Tibial nerve (tissue), 4 donors: ENCODE measurements around the gene IL1R2. TPM values are rescaled to one million over a fixed set of nuclear protein-coding genes. Genes with fewer than 3 reads are reported as not detected.

Experiments
- DNase-seq, 2 donors: peaks; one replicate each; pipeline ENCODE4 v3.0.0-alpha.2; 2019; ENCODE audit warnings: low spot score in 2 of 2
- H3K27ac ChIP-seq, 4 donors: fragments of 200-600 bp; sonication (generic) in 3 of 4; one replicate each; pipeline ENCODE4 v1.5.1; 2017 to 2019; ENCODE audit warnings: mild to moderate bottlenecking in 1 of 4
- H3K27me3 ChIP-seq, 2 donors: fragments of 200-600 bp; sonication (generic) in 1 of 2; one replicate each; pipeline versions ENCODE4 v1.5.1 to v1.6.0; 2017 to 2019
- H3K36me3 ChIP-seq, 3 donors: fragments of 200-600 bp; sonication (generic); one replicate each; pipeline ENCODE4 v1.5.1; 2018 to 2019
- H3K4me1 ChIP-seq, 4 donors: fragments of 200-600 bp; sonication (generic) in 3 of 4; one replicate each; pipeline ENCODE4 v1.5.1; 2017 to 2019
- H3K4me3 ChIP-seq, 4 donors: fragments of 200-600 bp; sonication (generic) in 3 of 4; one replicate each; pipeline ENCODE4 v1.5.1; 2017 to 2019; ENCODE audit warnings: mild to moderate bottlenecking in 1 of 4, moderate library complexity in 1 of 4
- H3K9me3 ChIP-seq, 4 donors: fragments of 200-600 bp; sonication (generic) in 3 of 4; one replicate each; pipeline ENCODE4 v1.5.1; 2017 to 2019
- CTCF ChIP-seq, 5 experiments: fragments of 200-600 bp in 3 of 5; fragments of 450-650 bp in 2 of 5; sonication (generic) in 3 of 5; IDR thresholded peaks; one replicate each; pipeline ENCODE4 v1.5.1; 2016 to 2019; ENCODE audit warnings: antibody characterized with exemption in 5 of 5, mild to moderate bottlenecking in 3 of 5, moderate library complexity in 2 of 5
- EP300 ChIP-seq, 2 donors: sonication (generic); formaldehyde crosslinking; IDR thresholded peaks; one replicate each; pipeline ENCODE4 v1.6.1; 2017; ENCODE audit warnings: antibody characterized with exemption in 2 of 2, mild to moderate bottlenecking in 1 of 2
- POLR2A ChIP-seq, 2 donors: fragments of 450-650 bp; IDR thresholded peaks; one replicate each; pipeline ENCODE4 v1.6.1; 2017; ENCODE audit warnings: antibody characterized with exemption in 2 of 2, mild to moderate bottlenecking in 2 of 2, moderate library complexity in 2 of 2
- WGBS, 2 donors: methylation state at CpG; one replicate each; pipeline ENCODE4 v1.1.5; 2018; 5-methylcytosine and 5-hydroxymethylcytosine counted together
- total RNA-seq, 4 donors: library from RNA; depleted of rRNA; stranded (reverse); fragments of >200 nt; gene quantifications; one replicate each; pipeline ENCODE4 v1.1.0, GENCODE V29; 2016

The IL1R2 gene
- total RNA-seq, 4 donors from 2014 or later: 3.6 to 17.7 (median 7.5) TPM

DNA sequence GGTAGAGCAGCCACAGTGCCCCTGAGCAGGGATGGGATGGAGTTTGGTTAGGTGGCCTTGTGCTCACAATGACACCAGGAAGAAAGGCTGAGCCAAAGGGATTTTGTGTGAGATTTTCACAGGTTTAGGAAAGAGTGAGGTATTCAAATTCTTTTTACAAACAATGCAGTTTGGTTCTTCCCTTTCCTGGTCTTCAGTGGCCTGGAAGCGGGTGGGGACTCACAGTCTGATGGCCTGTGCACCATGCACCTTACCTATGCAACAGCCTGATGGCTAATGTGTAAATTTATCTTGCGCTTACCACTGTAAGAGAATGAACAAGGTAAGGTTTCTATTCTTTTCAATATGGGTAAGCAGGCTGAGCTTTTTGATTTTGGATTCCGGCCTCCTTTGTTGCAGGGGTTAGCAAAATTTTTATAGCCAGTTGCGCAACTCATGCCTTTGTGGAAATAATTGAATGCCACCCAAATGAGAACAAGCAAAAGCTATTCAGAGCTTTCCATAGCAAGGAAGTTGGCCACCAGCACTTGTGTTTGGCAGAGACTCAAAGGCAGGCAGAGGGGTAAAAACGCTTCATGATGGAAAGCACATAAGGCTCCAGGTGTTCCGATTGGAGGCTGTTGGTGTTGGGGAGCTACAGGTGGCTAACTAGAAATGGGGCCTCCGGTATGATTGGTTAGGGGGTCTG, 23.8 kb upstream of the IL1R2 start:
- Histone ChIP-seq H3K9me3 (peaks cover 0 to 15% (median 0%) of the 10 kb centered on the region in 4 donors), H3K4me3 (no peak overlapping the region), H3K27ac (peak overlapping the region in 1 of 4 donors; percentile 3), H3K27me3 (peaks cover 0 to 4% of the 10 kb centered on the region in 2 donors), H3K36me3 (no peaks in the 10 kb centered on the region), H3K4me1 (peaks cover 0 to 17% (median 4%) of the 10 kb centered on the region in 4 donors)
- WGBS, 2 donors: 54 to 55% methylated on average over 7 of the region's 7 CpGs
- peak in 1 of 2 donors; percentile 59 for DNase-seq
- TF ChIP-seq POLR2A (IDR thresholded peaks at IDR 0.05) (no peak), CTCF (IDR thresholded peaks at IDR 0.05) (no peak), EP300 (IDR thresholded peaks at IDR 0.05) (peak in 1 of 2 donors; percentile 43)

DNA sequence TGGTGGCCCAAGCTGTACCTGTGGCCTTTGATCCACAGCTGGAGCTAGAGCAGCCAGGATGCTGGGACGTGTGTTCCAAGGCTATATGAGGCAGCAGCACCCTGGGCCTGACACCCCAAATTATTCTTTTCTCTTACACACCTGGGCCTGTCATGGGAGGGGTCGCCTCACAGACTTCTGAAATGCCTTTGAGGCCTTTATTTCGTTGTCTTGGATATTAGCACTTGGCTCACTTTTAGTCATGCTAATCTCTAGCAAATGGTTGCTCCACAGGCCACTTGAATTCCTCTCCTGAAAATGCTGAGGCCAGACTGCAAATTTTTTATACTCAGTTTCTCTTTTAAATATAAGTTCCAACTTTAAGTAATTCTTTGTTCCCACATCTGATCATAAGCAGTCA, 22.0 kb upstream of the IL1R2 start:
- H3K36me3 ChIP-seq: no peaks in the 10 kb centered on the region
- H3K27ac ChIP-seq: no peak overlapping the region
- peaks cover 0 to 15% (median 0%) of the 10 kb centered on the region in 4 donors for H3K9me3 ChIP-seq
- DNase-seq: no peak
- WGBS, 2 donors: 84 to 87% methylated on average over 3 of the region's 3 CpGs
- peaks cover 0 to 4% of the 10 kb centered on the region in 2 donors for H3K27me3 ChIP-seq
- TF ChIP-seq EP300 (IDR thresholded peaks at IDR 0.05) (no peak), CTCF (IDR thresholded peaks at IDR 0.05) (no peak), POLR2A (IDR thresholded peaks at IDR 0.05) (no peak)
- peaks cover 0 to 20% (median 4%) of the 10 kb centered on the region in 4 donors for H3K4me1 ChIP-seq
- H3K4me3 ChIP-seq: no peak overlapping the region

DNA sequence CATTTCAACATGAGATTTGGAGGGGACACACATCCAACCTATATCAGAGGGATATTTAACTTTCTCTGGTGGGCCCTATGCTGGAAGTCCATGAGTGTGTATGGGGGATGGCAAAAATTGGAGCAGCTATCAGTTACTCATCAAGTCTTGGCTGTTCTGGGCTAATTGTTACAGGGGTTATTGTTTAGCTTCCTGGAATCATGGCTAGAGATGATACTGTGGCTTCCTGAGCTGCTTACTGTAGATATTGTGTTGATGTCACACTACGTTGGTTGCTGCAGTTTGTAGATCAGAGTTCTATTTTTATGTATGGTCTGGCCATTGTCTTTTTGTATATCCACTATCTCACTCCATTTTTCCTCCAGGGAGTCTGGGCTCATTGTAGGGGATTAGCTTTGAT, 20.9 kb upstream of the IL1R2 start:
- Histone ChIP-seq H3K27me3 (peaks cover 0 to 4% of the 10 kb centered on the region in 2 donors), H3K36me3 (no peaks in the 10 kb centered on the region), H3K27ac (no peak overlapping the region), H3K4me1 (peaks cover 0 to 24% (median 4%) of the 10 kb centered on the region in 4 donors), H3K4me3 (no peak overlapping the region), H3K9me3 (peaks cover 0 to 15% (median 0%) of the 10 kb centered on the region in 4 donors)
- WGBS, 2 donors: 92 to 96% methylated on average over 1 of the region's 1 CpG
- no peak for DNase-seq
- TF ChIP-seq CTCF (IDR thresholded peaks at IDR 0.05): no peak
- no peak for TF ChIP-seq EP300 (IDR thresholded peaks at IDR 0.05)
- TF ChIP-seq POLR2A (IDR thresholded peaks at IDR 0.05): no peak

DNA sequence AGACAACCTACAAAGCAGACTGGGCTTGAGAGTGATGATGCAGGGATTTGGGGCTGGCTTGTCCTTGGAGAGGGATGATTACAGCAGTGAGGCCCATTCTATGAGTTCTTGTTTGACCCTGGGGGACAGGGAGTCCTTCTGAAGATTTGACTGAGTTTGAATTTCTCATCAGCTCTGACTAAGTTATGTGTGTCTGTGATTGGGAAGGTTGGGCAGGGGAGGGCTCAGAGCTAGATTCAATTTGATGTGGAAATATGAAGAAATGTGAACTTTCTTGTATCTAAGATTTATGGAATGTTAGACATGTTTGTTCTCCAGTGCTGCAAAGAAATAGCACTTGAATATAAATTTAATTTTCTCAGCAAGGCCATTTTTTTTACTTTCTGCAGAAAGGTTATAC, 19.9 kb upstream of the IL1R2 start:
- DNase-seq: no peak

More for the DNA sequence above, 19.9 kb upstream of the IL1R2 start:
- Histone ChIP-seq H3K4me1 (peaks cover 0 to 24% (median 4%) of the 10 kb centered on the region in 4 donors), H3K36me3 (no peaks in the 10 kb centered on the region), H3K9me3 (peaks cover 0 to 15% (median 0%) of the 10 kb centered on the region in 4 donors), H3K4me3 (no peak overlapping the region), H3K27ac (no peak overlapping the region), H3K27me3 (peaks cover 0 to 4% of the 10 kb centered on the region in 2 donors)
- TF ChIP-seq EP300 (IDR thresholded peaks at IDR 0.05): no peak
- no peak for TF ChIP-seq POLR2A (IDR thresholded peaks at IDR 0.05)
- TF ChIP-seq CTCF (IDR thresholded peaks at IDR 0.05): no peak
